SK-N-SH (cell line): ENCODE measurements around the gene PRG2.

Source experiments
- FOXM1 ChIP-seq: IDR thresholded peaks from 2 replicates; pipeline ENCODE4 v1.4.0; 2012; ENCODE audit warnings: low read depth, mild to moderate bottlenecking
- POLR2AphosphoS5 ChIP-seq: IDR thresholded peaks from 2 replicates; pipeline ENCODE4 v1.6.1; 2012; ENCODE audit warnings: low read depth, low read length
- RAD21 ChIP-seq: IDR thresholded peaks from 2 replicates; pipeline ENCODE4 v1.6.1; 2012; ENCODE audit warnings: mild to moderate bottlenecking, low read length
- SMC3 ChIP-seq: IDR thresholded peaks from 2 replicates; pipeline ENCODE4 v1.6.1; 2012; ENCODE audit warnings: low read depth, low read length, improper control_type of control experiment
- TF ChIP-seq, protein P1 (sequence below): fragments of 200-600 bp; sonication (generic); IDR thresholded peaks from 2 replicates; pipeline ENCODE4 v1.6.1; 2017; ENCODE audit warnings: antibody characterized with exemption, mild to moderate bottlenecking, moderate library complexity

DNA sequence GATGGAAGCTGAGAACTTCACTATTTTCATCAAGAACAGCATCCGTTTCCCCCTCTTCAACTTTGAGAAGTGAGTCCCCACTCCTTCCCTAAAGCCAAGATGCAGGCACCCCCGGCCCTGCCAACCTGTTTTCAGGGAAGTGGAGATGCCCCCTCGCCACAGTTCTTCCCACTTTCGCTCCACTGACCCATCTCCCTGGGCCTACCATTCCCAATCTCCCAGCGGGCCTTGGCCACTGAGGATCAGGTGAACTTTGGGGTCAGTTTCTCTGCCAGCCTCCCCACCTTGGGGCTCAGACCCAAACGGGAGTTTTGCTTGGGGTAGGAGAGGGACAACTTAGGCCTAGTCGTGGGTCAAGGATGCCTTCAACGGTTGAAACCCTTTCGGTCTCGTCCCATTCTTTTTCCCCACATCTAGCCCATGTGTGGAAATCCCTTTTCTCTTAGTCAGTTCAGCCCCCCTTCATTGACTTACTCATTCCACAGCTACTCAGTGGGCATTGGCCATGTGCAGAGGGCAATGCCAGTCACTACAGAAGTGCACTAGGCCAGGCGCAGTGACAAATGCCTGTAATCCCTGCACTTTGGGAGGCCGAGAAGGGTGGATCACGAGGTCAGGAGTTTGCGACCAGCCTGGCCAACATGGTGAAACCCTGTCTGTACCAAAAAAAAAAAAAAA is 41.7 kb downstream of the PRG2 start:
- TF ChIP-seq, protein P1, sequence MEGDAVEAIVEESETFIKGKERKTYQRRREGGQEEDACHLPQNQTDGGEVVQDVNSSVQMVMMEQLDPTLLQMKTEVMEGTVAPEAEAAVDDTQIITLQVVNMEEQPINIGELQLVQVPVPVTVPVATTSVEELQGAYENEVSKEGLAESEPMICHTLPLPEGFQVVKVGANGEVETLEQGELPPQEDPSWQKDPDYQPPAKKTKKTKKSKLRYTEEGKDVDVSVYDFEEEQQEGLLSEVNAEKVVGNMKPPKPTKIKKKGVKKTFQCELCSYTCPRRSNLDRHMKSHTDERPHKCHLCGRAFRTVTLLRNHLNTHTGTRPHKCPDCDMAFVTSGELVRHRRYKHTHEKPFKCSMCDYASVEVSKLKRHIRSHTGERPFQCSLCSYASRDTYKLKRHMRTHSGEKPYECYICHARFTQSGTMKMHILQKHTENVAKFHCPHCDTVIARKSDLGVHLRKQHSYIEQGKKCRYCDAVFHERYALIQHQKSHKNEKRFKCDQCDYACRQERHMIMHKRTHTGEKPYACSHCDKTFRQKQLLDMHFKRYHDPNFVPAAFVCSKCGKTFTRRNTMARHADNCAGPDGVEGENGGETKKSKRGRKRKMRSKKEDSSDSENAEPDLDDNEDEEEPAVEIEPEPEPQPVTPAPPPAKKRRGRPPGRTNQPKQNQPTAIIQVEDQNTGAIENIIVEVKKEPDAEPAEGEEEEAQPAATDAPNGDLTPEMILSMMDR = no peak
- TF ChIP-seq FOXM1 = no peak
- no peak for TF ChIP-seq POLR2AphosphoS5
- TF ChIP-seq RAD21 = no peak
- no peak for TF ChIP-seq SMC3
